Keratinocyte (primary cell): ENCODE measurements around the gene AKR1C3. TPM values are rescaled to one million over a fixed set of nuclear protein-coding genes. Genes with fewer than 3 reads are reported as not detected.

Experiments used
- DNase-seq: peaks from one replicate; pipeline ENCODE4 v3.0.0-alpha.2; 2011; ENCODE audit warnings: low read depth, missing footprints, low spot score
- FAIRE-seq: peaks from 2 replicates; lab custom pipeline; 2011; peaks lifted over from hg19 to GRCh38; lab: Jason Lieb, UNC
- H2AFZ ChIP-seq: 2 replicates; pipeline ENCODE4 v1.6.0; 2012; ENCODE audit warnings: low read length, control low read depth, inconsistent platforms; ENCODE audit not compliant: control insufficient read depth
- H3K27ac ChIP-seq: 2 replicates; pipeline ENCODE4 v1.5.1; 2011; ENCODE audit warnings: low read length; ENCODE audit not compliant: control insufficient read depth, insufficient read depth
- H3K27me3 ChIP-seq: 3 replicates; pipeline ENCODE4 v1.6.0; 2011; ENCODE audit warnings: low read length; ENCODE audit not compliant: control insufficient read depth, insufficient read depth; ENCODE audit errors: extremely low read depth
- H3K36me3 ChIP-seq, 2 experiments: 2 replicates in 1 of 2; 3 replicates in 1 of 2; pipeline ENCODE4 v1.5.1; 2011; ENCODE audit warnings: low read length in 2 of 2, mild to moderate bottlenecking in 1 of 2; ENCODE audit not compliant: control insufficient read depth in 2 of 2, insufficient read depth in 2 of 2; ENCODE audit errors: extremely low read depth in 1 of 2
- H3K4me1 ChIP-seq: 3 replicates; pipeline ENCODE4 v1.5.1; 2011; ENCODE audit warnings: low read length; ENCODE audit not compliant: control insufficient read depth, insufficient read depth; ENCODE audit errors: extremely low read depth
- H3K4me2 ChIP-seq: 3 replicates; pipeline ENCODE4 v1.6.0; 2011; ENCODE audit warnings: low read depth, low read length; ENCODE audit not compliant: control insufficient read depth, insufficient read depth; ENCODE audit errors: extremely low read depth
- H3K4me3 ChIP-seq, 3 experiments: fragments of 200-600 bp in 1 of 3; sonication (generic) in 1 of 3; 2 replicates in 2 of 3; 3 replicates in 1 of 3; pipeline ENCODE4 v1.5.1; 2011 to 2016; ENCODE audit warnings: low read length in 3 of 3, mild to moderate bottlenecking in 3 of 3, control low read depth in 2 of 3, inconsistent platforms in 1 of 3, low read depth in 1 of 3, mixed read lengths in 1 of 3, mixed run types in 1 of 3, moderate library complexity in 1 of 3; ENCODE audit not compliant: control insufficient read depth in 2 of 3, insufficient read depth in 2 of 3; ENCODE audit errors: extremely low read depth in 1 of 3
- H3K79me2 ChIP-seq: 2 replicates; pipeline ENCODE4 v1.6.0; 2012; ENCODE audit warnings: low read length; ENCODE audit not compliant: control insufficient read depth, insufficient read depth
- H3K9ac ChIP-seq: 3 replicates; pipeline ENCODE4 v1.6.0; 2011; ENCODE audit warnings: low read length; ENCODE audit not compliant: control insufficient read depth, insufficient read depth; ENCODE audit errors: extremely low read depth
- H3K9me1 ChIP-seq: 3 replicates; pipeline ENCODE4 v1.6.0; 2011; ENCODE audit warnings: low read length; ENCODE audit not compliant: control insufficient read depth, insufficient read depth; ENCODE audit errors: extremely low read depth
- H3K9me3 ChIP-seq: 2 replicates; pipeline ENCODE4 v1.5.1; 2012; ENCODE audit warnings: low read depth, low read length; ENCODE audit not compliant: control insufficient read depth
- H4K20me1 ChIP-seq: 3 replicates; pipeline ENCODE4 v1.6.0; 2011; ENCODE audit warnings: low read length; ENCODE audit not compliant: control insufficient read depth, insufficient read depth; ENCODE audit errors: extremely low read depth
- EZH2 ChIP-seq: IDR thresholded peaks from one replicate; pipeline ENCODE4 v1.6.1; 2012; ENCODE audit warnings: inconsistent platforms, mild to moderate bottlenecking, low read length, moderate library complexity
- dilution Hi-C: fragments of 300-500 bp; cut with MboI; formaldehyde crosslinking; loops from one replicate; pipeline ENCODE4 v1.7.0; 2020; ENCODE audit warnings: low sequenced_read_pairs; ENCODE audit not compliant: extremely low pct_ligation_motif_present
- polyA plus RNA-seq, 5 experiments: library from polyadenylated mRNA; depleted of rRNA in 3 of 5; stranded (reverse) in 3 of 5; stranded (forward) in 1 of 5; unstranded in 1 of 5; fragments of >200 nt; gene quantifications; 1 replicate in 1 of 5; 2 replicates in 3 of 5; 3 replicates in 1 of 5; pipeline versions ENCODE4 v1.2.1 to v1.2.3, GENCODE V29; 2011 to 2012; ENCODE audit warnings: missing spikeins in 2 of 5, low read depth in 1 of 5, low replicate concordance in 1 of 5
- small RNA-seq, 3 experiments: library from RNA; depleted of rRNA; stranded (forward); fragments of <200 nt; gene quantifications; one replicate each; pipeline ENCODE3, GENCODE V24; 2012; ENCODE audit warnings: low read depth in 3 of 3, low replicate concordance in 1 of 3; ENCODE audit not compliant: insufficient read length in 3 of 3
- TF ChIP-seq, protein P1 (sequence below), 3 experiments: IDR thresholded peaks in 1 of 3; conservative IDR thresholded peaks in 1 of 3; optimal IDR thresholded peaks in 1 of 3; 2 replicates in 2 of 3; 3 replicates in 1 of 3; pipeline versions ENCODE3 to v1.5.1; 2011; ENCODE audit warnings: low read length in 3 of 3, mild to moderate bottlenecking in 3 of 3, moderate library complexity in 2 of 3, control low read depth in 1 of 3, inconsistent platforms in 1 of 3; ENCODE audit not compliant: insufficient read depth in 2 of 3; ENCODE audit errors: extremely low read depth in 1 of 3

AKR1C3 gene
- polyA plus RNA-seq, 1 donor (not counting 4 experiments of a cell fraction or from before 2014, with no cell fraction given), result 27.3 TPM

GRCh38 chr10:5155951-5156350 lies 61.7 kb downstream of the AKR1C3 start:
- dilution Hi-C loops, result no loop called here
- H3K27ac ChIP-seq, result no peak overlapping the region
- FAIRE-seq (no peak), DNase-seq (no peak)
- no peak for TF ChIP-seq EZH2
- TF ChIP-seq, protein P1, sequence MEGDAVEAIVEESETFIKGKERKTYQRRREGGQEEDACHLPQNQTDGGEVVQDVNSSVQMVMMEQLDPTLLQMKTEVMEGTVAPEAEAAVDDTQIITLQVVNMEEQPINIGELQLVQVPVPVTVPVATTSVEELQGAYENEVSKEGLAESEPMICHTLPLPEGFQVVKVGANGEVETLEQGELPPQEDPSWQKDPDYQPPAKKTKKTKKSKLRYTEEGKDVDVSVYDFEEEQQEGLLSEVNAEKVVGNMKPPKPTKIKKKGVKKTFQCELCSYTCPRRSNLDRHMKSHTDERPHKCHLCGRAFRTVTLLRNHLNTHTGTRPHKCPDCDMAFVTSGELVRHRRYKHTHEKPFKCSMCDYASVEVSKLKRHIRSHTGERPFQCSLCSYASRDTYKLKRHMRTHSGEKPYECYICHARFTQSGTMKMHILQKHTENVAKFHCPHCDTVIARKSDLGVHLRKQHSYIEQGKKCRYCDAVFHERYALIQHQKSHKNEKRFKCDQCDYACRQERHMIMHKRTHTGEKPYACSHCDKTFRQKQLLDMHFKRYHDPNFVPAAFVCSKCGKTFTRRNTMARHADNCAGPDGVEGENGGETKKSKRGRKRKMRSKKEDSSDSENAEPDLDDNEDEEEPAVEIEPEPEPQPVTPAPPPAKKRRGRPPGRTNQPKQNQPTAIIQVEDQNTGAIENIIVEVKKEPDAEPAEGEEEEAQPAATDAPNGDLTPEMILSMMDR (optimal IDR thresholded peaks at IDR 0.05 in 1 of 3, IDR thresholded peaks at IDR 0.05 in 1 of 3, conservative IDR thresholded peaks at IDR 0.05 in 1 of 3; ENCODE audit: extremely low read depth in 1 of 3, insufficient read depth in 2 of 3, low read length in 3 of 3), result no peak
- no peak overlapping the region for H3K9ac ChIP-seq
- peaks cover 5% of the 10 kb centered on the region for H3K27me3 ChIP-seq
- no peaks in the 10 kb centered on the region for H3K36me3 ChIP-seq
- H3K4me3 ChIP-seq, result no peak overlapping the region
- H3K4me1 ChIP-seq, result no peaks in the 10 kb centered on the region
- H3K9me1 ChIP-seq, result no peaks in the 10 kb centered on the region
- H3K9me3 ChIP-seq, result no peaks in the 10 kb centered on the region
- H4K20me1 ChIP-seq, result no peaks in the 10 kb centered on the region
- H3K79me2 ChIP-seq, result no peaks in the 10 kb centered on the region
- no peak overlapping the region for H3K4me2 ChIP-seq
- no peak overlapping the region for H2AFZ ChIP-seq

Small RNA genes lying within 50 kb of the gene (small RNA-seq; reads per million reads assigned to genes)
- 0 reads per million in 3 experiments for gene RF00096

Other genes with a start within 250 kb of the AKR1C3 start
- 19.5 to 33.9 TPM (median 28.1 TPM) in 3 replicates for gene AKR1C1, start 131.0 kb upstream of the AKR1C3 start, polyA plus RNA-seq
- gene AKR1C2, start 90.6 kb upstream of the AKR1C3 start, polyA plus RNA-seq, result 24.2 to 173 TPM (median 66.0 TPM) in 3 replicates
- not detected in 3 replicates for gene AKR1C8, start 90.7 kb downstream of the AKR1C3 start, polyA plus RNA-seq
- not detected in 3 replicates for gene AKR1C4, start 102.4 kb downstream of the AKR1C3 start, polyA plus RNA-seq